Hepatocyte (in vitro differentiated cells): ENCODE results near the gene NUP210L. TPM values are rescaled to one million over a fixed set of nuclear protein-coding genes. Genes with fewer than 3 reads are reported as not detected.

Experiments
- DNase-seq: peaks from one replicate; pipeline ENCODE4 v3.0.0-alpha.2; 2016; ENCODE audit warnings: low spot score
- H2AFZ ChIP-seq: fragments of 200-600 bp; sonication (generic); 2 replicates; pipeline ENCODE4 v1.6.0; 2016; ENCODE audit warnings: antibody characterized with exemption, mild to moderate bottlenecking
- H3K27ac ChIP-seq: fragments of 200-600 bp; sonication (generic); 2 replicates; pipeline ENCODE4 v1.5.1; 2016; ENCODE audit warnings: mild to moderate bottlenecking
- H3K27me3 ChIP-seq: fragments of 200-600 bp; sonication (generic); 2 replicates; pipeline ENCODE4 v1.6.1; 2016
- H3K36me3 ChIP-seq: fragments of 200-600 bp; sonication (generic); replicated peaks from 2 replicates; pipeline ENCODE4 v1.5.1; 2016; ENCODE audit warnings: low read depth; ENCODE audit not compliant: insufficient read depth
- H3K4me1 ChIP-seq: fragments of 200-600 bp; sonication (generic); 2 replicates; pipeline ENCODE4 v1.5.1; 2016; ENCODE audit warnings: mild to moderate bottlenecking, moderate library complexity; ENCODE audit not compliant: insufficient read depth
- H3K4me2 ChIP-seq: fragments of 200-600 bp; sonication (generic); 2 replicates; pipeline ENCODE4 v1.6.0; 2016
- H3K4me3 ChIP-seq: fragments of 200-600 bp; sonication (generic); 2 replicates; pipeline ENCODE4 v1.5.1; 2016; ENCODE audit warnings: mild to moderate bottlenecking
- H3K79me2 ChIP-seq: fragments of 200-600 bp; sonication (generic); 2 replicates; pipeline ENCODE4 v1.6.0; 2017; ENCODE audit warnings: mild to moderate bottlenecking
- H3K9me2 ChIP-seq: fragments of 200-600 bp; sonication (generic); replicated peaks from 2 replicates; pipeline ENCODE4 v1.6.0; 2017; ENCODE audit warnings: mild to moderate bottlenecking; ENCODE audit not compliant: insufficient read depth
- H3K9me3 ChIP-seq: fragments of 200-600 bp; sonication (generic); 2 replicates; pipeline ENCODE4 v1.5.1; 2016; ENCODE audit warnings: low read depth, mild to moderate bottlenecking
- H4K20me1 ChIP-seq: fragments of 200-600 bp; sonication (generic); 2 replicates; pipeline ENCODE4 v1.6.0; 2016; ENCODE audit warnings: mild to moderate bottlenecking; ENCODE audit not compliant: insufficient read depth, poor library complexity, severe bottlenecking
- EZH2 ChIP-seq: fragments of 200-600 bp; sonication (generic); IDR thresholded peaks from 2 replicates; pipeline ENCODE4 v1.6.1; 2016; ENCODE audit warnings: antibody characterized with exemption, mild to moderate bottlenecking, borderline replicate concordance
- EZH2phosphoT487 ChIP-seq: fragments of 200-600 bp; sonication (generic); IDR thresholded peaks from one replicate; pipeline ENCODE4 v1.6.1; 2018; ENCODE audit warnings: antibody characterized with exemption, mild to moderate bottlenecking, low read depth, moderate library complexity; ENCODE audit not compliant: unreplicated experiment, severe bottlenecking
- WGBS: methylation state at CpG from one replicate; pipeline ENCODE4 v1.1.6; 2016; ENCODE audit warnings: low lambda C conversion rate; ENCODE audit errors: missing lambda C conversion rate; 5-methylcytosine and 5-hydroxymethylcytosine counted together
- polyA plus RNA-seq: library from polyadenylated mRNA; unstranded; fragments of >200 nt; fragmentation: Nextera tagmentation; extraction: Ambion mirVana; gene quantifications from 2 replicates; pipeline ENCODE4 v1.2.1, GENCODE V29; 2016
- total RNA-seq: library from RNA; depleted of rRNA; stranded (reverse); fragments of >200 nt; gene quantifications from 2 replicates; pipeline ENCODE4 v1.2.3, GENCODE V29; 2014
- TF ChIP-seq, protein P1 (sequence below): fragments of 200-600 bp; sonication (generic); IDR thresholded peaks from 2 replicates; pipeline ENCODE4 v1.5.1; 2016; ENCODE audit warnings: antibody characterized with exemption, mild to moderate bottlenecking; ENCODE audit not compliant: poor library complexity

The NUP210L gene
- total and polyA plus RNA-seq, 2 experiments from 2014 or later, result 0.03 TPM; not detected in 1

DNA sequence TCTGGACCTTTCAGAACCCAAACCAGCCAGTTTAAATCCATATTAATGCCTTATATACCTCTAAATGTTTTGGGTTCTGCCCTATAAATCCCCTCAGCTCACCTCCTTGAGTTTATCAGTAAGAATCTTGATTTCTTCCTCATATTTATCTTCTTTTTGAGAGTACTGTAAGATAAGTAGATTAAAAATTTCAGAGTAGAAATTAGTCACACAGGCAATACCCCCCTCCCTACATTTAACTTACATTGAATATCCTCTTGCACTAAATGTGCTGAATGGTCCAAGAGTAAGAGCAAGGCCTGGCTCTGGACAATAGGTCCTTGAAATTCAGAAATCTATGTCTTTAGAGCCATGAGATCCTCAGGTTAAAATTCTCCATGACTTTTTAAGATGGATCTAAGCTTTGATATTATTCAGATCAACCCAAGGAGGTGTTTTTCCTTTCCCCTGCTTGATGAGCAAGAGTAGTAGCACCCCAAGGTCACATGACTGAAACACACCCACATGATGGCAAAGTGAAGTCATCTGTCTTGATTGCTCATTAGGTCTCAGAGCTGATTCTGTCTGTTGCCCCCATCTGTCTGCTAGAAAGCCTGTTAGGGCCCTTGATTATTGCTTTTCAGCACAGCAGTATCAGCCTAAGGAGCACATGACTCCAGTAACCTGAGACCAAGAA is 15.8 kb upstream of the NUP210L start:
- Histone ChIP-seq H3K4me1 (no peaks in the 10 kb centered on the region), H3K9me3 (no peaks in the 10 kb centered on the region), H3K27ac (no peak overlapping the region), H3K9me2 (no peaks in the 10 kb centered on the region), H2AFZ (no peak overlapping the region), H3K79me2 (peaks cover 71% of the 10 kb centered on the region), H4K20me1 (peaks cover 12% of the 10 kb centered on the region), H3K36me3 (peaks cover 6% of the 10 kb centered on the region), H3K4me3 (no peak overlapping the region), H3K27me3 (no peaks in the 10 kb centered on the region), H3K4me2 (no peak overlapping the region)
- no peak for DNase-seq
- TF ChIP-seq, protein P1, sequence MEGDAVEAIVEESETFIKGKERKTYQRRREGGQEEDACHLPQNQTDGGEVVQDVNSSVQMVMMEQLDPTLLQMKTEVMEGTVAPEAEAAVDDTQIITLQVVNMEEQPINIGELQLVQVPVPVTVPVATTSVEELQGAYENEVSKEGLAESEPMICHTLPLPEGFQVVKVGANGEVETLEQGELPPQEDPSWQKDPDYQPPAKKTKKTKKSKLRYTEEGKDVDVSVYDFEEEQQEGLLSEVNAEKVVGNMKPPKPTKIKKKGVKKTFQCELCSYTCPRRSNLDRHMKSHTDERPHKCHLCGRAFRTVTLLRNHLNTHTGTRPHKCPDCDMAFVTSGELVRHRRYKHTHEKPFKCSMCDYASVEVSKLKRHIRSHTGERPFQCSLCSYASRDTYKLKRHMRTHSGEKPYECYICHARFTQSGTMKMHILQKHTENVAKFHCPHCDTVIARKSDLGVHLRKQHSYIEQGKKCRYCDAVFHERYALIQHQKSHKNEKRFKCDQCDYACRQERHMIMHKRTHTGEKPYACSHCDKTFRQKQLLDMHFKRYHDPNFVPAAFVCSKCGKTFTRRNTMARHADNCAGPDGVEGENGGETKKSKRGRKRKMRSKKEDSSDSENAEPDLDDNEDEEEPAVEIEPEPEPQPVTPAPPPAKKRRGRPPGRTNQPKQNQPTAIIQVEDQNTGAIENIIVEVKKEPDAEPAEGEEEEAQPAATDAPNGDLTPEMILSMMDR, result no peak
- TF ChIP-seq EZH2phosphoT487 (no peak), EZH2 (no peak)

DNA sequence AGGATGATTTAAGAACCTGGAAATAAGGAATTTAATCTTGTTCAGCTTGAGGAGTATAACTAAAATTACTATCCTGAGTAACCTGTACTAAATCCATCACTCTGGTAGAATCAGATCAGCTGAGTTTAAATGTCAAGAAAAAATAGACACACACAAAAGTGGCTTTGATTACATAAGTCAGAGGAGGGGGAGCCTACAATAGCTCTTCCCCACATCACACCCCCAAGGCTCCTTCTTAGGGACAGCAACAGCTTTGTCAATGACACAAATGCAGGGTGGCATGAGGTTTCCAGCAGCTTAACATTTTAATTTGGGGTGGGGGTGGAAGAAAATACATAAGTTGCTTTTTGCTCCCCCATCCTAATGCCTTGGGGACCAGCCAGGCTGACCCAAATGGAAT is 12.6 kb upstream of the NUP210L start:
- no peaks in the 10 kb centered on the region for H3K9me2 ChIP-seq
- peaks cover 13% of the 10 kb centered on the region for H3K36me3 ChIP-seq
- no peak overlapping the region for H3K4me2 ChIP-seq
- DNase-seq, result no peak
- H3K79me2 ChIP-seq, result peaks cover 38% of the 10 kb centered on the region
- no peak overlapping the region for H3K4me3 ChIP-seq
- TF ChIP-seq EZH2phosphoT487 (no peak), EZH2 (no peak)
- TF ChIP-seq, protein P1, result no peak
- H3K9me3 ChIP-seq, result no peaks in the 10 kb centered on the region
- H4K20me1 ChIP-seq, result no peaks in the 10 kb centered on the region
- no peak overlapping the region for H3K27ac ChIP-seq
- H3K4me1 ChIP-seq, result no peaks in the 10 kb centered on the region
- H2AFZ ChIP-seq, result no peak overlapping the region
- H3K27me3 ChIP-seq, result no peaks in the 10 kb centered on the region

DNA sequence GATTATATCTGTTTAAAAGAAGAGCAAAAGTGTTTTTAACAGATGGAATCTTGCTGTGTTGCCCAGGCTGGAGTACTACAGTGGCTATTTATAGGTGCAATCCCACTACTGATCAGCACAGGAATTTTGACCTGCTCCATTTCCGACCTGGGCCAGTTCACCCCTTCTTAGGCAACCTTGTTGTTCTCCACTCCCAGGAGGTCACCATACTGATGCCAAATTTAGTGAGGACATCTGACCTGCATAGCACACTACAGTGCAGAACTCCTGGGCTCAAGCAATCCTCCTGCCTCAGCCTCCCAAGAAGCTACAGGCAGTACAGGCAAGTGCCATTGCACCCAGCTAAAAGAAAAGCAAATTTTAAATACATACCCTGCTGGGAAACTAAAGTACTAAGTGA is 11.3 kb upstream of the NUP210L start:
- TF ChIP-seq, protein P1, result no peak
- TF ChIP-seq EZH2 (no peak), EZH2phosphoT487 (no peak)
- Histone ChIP-seq H2AFZ (no peak overlapping the region), H3K27me3 (no peaks in the 10 kb centered on the region), H4K20me1 (no peaks in the 10 kb centered on the region), H3K79me2 (peaks cover 29% of the 10 kb centered on the region), H3K36me3 (peaks cover 13% of the 10 kb centered on the region), H3K4me1 (no peaks in the 10 kb centered on the region), H3K4me3 (no peak overlapping the region), H3K9me3 (no peaks in the 10 kb centered on the region), H3K27ac (no peak overlapping the region), H3K9me2 (no peaks in the 10 kb centered on the region), H3K4me2 (no peak overlapping the region)
- DNase-seq, result no peak
- 95% methylated on average over 1 of the region's 1 CpG for WGBS

DNA sequence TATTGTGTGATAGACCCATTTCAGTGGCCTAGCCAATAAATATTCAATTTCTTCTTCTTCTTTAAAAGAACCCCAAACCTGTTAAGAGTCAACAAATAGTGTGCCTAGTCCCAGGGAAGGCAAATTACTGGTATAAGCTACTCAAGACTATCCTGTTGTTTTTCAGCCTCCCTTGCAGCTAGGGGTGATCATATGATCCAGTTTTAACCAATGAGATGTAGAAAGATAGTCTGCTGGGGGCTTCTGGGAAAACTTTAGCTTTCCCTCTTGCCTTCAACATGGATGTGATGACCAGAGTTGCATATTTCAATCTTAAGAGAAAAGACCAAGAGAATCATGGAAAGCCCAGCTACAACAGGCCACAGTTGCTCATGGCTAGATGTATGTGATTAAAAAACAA is 4.7 kb upstream of the NUP210L start:
- Histone ChIP-seq H3K27me3 (no peaks in the 10 kb centered on the region), H3K4me1 (peaks cover 4% of the 10 kb centered on the region), H3K4me3 (no peak overlapping the region), H2AFZ (no peak overlapping the region), H3K9me2 (no peaks in the 10 kb centered on the region), H3K36me3 (peaks cover 4% of the 10 kb centered on the region), H3K79me2 (peaks cover 6% of the 10 kb centered on the region), H4K20me1 (no peaks in the 10 kb centered on the region), H3K27ac (no peak overlapping the region), H3K9me3 (no peaks in the 10 kb centered on the region), H3K4me2 (no peak overlapping the region)
- DNase-seq, result no peak
- TF ChIP-seq EZH2phosphoT487 (no peak), EZH2 (no peak)
- TF ChIP-seq, protein P1, result no peak
